Measurements from ENCODE around the gene ARNT2.

ARNT2 gene

DNA sequence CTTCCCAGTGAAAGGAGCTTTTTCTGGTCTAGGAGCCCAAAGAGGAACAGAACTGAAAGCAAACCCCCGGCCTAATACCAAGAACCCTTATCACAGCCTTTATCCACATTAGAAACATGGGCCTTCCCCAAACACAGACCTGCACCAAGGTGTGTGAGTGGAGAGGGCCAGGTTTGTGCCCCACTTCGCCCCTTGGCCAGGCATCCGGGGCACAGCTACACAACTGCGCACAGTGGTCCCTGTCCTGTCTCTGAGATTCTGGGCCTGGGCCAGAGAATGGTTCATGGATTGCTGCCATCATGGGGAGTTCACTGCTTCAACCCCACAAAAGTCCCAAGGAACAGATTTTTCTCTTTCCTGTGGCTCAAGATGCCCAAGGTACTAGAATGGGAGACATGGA lies 165.5 kb downstream of the ARNT2 start:
- no peak overlapping the region for H3K4me3 ChIP-seq (ENCODE audit: low read depth, low read length)

- no peak overlapping the region for H3K4me3 ChIP-seq (ENCODE audit: low read depth, low read length)
Observed at GRCh38 chr15:80570553-80570952, 166.4 kb downstream of the ARNT2 start.

DNA sequence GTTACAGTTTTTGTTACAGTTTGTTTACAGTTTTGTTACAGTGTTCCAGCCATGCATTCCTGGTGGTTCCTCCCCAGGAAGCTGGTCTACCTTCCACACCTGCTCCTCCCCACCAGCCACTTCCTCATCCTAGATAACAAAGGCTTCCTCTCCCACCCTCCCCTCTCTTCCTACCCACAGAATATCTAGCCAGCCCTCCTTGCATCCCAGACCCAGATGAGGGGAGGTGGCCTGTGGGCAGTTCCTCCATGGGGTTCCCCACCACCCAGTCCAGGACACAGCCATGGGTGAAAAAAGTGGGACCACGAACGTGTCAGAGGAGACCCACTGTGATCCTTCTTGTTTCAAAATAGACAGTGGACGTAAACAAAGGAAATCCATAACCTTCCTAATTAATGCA lies 168.2 kb downstream of the ARNT2 start:
- H3K4me3 ChIP-seq (ENCODE audit: low read depth, low read length) = no peak overlapping the region

- H3K4me3 ChIP-seq (ENCODE audit: low read depth, low read length) = no peak overlapping the region
Observed at GRCh38 chr15:80573606-80574005, 169.4 kb downstream of the ARNT2 start.

GRCh38 chr15:80574590-80574989 lies 170.4 kb downstream of the ARNT2 start:
- no peak overlapping the region for H3K4me3 ChIP-seq (ENCODE audit: low read depth, low read length)

DNA sequence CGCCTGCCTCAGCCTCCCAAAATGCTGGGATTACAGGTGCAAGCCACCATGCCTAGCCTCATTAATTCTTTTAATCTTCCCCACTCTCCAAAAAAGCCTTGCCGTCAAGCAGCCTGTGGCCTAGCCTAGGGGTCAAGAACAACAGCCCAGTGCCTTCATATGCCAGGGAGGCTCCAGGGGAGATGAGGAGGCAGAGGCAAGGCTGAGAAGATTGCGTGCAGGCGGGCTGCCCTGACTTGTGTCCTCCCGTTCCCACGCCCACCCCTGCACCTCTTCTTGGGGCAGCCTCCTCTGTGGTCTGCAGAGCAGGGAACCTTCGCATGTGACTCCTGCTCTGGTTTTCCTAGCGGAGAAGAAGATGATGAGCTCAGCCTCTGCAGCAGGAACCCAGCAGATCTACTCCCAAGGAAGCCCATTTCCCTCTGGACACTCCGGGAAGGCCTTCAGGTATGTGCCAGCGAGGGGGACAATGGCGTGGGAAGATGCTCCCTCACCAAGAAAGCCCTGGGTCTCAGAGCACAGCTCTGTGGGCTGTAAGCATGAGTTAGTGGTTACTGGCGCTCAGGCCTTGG lies 172.4 kb downstream of the ARNT2 start:
- no peak overlapping the region for H3K4me3 ChIP-seq (ENCODE audit: low read depth, low read length)

DNA sequence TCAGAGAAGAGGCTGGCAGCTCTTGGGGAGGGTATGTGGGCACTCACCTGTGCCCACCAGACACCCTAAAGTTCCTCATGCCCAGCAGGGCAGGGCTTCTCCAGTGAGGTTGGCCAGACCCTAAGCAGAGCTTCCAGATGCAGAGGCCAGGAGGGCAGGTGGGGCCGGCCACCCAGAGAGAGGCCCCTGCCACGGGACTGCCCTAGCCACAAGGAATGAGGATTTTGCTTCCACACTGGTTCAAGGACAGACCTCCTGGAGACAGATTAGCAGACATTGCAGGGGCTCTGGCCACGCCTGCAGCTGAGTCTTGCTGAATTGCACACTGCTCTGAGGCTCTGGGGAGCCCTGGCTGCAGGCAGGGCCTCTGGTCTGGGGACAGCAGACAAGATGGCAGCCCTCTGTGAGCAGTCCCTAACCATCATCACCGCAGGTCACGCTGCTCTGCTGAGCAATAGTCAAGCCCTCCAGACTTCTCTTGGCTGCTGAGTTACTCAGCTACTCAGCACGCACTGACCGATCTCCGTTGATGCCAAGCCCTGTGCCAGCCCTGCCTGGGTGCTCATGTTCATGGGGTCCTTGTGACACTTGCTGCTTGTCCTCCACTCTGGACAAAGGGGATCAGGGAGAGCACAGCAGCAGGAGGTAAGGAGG lies 173.5 kb downstream of the ARNT2 start:
- no peak overlapping the region for H3K4me3 ChIP-seq (ENCODE audit: low read depth, low read length)

GRCh38 chr15:80578206-80578595 lies 174.0 kb downstream of the ARNT2 start:
- no peak overlapping the region for H3K4me3 ChIP-seq (ENCODE audit: low read depth, low read length)

DNA sequence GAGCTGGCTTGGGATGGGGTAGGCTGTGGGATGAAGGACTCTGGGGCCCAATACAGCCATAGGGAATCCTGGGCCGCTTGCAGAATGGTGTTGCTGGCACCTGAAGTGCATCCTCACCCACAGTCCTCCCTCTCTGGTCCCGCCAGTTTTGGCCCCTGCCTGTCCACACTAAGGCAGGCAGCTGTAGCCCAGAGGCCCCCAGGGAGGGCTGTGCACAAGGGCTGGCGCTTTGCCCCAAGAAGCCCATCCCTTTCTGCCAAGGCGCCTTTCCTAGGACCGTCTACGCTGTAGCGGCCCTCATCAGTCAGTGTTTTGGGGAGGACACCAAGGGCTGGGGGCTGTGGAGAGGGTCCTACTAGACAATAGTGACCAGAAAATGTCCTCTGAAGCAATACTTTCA lies 174.7 kb downstream of the ARNT2 start:
- no peak overlapping the region for H3K4me3 ChIP-seq (ENCODE audit: low read depth, low read length)

- H3K4me3 ChIP-seq (ENCODE audit: low read depth, low read length) = no peak overlapping the region
Observed at GRCh38 chr15:80579611-80580010, 175.4 kb downstream of the ARNT2 start.

GRCh38 chr15:80580106-80580505 lies 175.9 kb downstream of the ARNT2 start:
- H3K4me3 ChIP-seq (ENCODE audit: low read depth, low read length) = no peak overlapping the region

GRCh38 chr15:80580536-80581260 lies 176.5 kb downstream of the ARNT2 start:
- no peak overlapping the region for H3K4me3 ChIP-seq (ENCODE audit: low read depth, low read length)

DNA sequence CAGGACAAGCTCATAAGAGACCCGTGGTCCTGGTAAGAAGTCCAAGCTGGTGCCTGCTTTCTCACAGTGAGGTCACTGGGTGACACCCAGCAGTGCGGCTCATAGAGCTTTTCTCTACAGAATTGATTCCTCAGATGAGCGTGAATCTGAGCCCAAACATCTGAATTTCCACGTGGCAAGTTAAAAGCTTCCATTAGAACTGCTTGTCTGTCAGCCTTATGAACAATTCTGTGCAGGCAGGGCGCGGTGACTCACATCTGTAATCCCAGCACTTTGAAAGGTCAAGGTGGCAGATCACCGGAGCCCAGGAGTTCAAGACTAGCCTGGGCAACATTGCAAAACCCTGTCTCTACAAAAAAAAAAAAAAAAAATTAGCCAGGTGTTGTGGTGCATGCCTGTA lies 177.8 kb downstream of the ARNT2 start:
- H3K4me3 ChIP-seq (ENCODE audit: low read depth, low read length) = no peak overlapping the region

DNA sequence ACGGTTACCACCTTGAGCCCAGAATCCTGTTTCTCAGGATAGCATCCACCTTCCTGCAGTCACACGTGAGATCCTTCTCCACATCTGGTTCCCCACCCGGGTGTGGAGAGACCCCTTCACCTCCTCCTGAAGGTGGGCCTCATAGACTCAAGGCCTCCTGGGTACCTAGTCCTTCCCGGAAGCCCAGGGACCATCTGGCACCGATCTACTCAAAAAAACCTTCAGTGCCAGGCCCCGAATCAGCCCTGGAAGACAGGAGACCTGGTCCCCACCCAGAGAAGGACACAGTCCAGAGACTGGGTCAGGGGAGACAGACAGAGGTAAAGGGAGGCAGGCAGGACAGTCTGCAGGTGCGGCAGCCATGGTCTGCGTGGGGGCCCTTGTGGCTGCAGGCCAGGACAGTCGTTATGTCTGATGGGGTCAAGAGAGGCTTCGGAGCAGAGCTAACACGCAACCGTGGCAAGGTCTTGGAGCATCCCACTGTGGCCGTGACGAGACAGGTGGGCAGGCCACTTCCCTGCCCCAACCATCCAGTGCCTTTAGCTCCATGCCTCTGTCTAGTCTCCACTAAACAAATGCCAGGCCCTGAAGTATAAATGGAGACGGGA lies 178.7 kb downstream of the ARNT2 start:
- no peak overlapping the region for H3K4me3 ChIP-seq (ENCODE audit: low read depth, low read length)

DNA sequence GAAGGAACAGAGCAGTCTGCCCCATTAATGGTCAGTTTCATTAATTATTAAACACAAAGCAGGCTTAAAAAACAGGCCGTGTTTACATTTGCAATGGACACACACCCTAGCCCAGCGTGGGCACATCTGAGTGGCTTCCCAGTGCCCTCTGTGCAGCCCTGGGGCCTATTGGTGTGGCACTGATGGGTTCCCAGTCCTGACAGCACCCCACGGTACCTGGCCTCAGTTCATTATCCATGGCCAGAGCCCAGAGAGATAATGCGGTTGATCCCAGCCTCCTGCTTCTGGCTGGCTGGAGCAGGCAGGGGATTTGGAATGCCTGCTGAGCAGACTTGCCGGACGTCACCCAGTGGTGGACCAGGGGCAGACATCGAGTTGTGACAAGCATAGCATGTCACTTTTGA lies 180.4 kb downstream of the ARNT2 start:
- H3K4me3 ChIP-seq (ENCODE audit: low read depth, low read length) = no peak overlapping the region

DNA sequence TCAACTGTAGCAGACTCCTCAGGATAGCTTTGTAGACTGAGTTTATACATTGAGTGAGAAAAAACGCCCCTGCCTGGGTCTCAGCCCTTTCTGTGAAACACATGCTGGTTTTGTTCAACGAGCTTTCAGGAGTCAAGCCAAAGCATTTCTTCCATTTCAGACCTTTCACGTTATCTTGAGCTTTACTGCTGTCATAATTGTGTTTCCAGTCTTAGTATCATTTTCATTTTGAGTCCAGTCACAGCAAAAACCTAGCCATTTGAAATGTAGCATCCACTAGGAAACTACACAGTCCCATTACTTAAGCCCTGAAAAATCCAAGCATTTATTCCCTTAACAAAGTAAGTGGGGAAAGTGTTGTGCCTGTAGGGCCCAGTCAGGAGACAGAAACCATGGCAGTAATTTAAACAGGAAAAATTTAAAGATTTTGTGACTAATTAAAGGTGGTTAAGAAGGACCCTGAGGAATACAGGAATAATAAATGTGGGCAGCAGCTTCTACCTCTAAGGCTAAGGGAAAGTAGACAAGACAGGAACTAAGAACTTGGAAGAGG lies 180.9 kb downstream of the ARNT2 start:
- no peak overlapping the region for H3K4me3 ChIP-seq (ENCODE audit: low read depth, low read length)

DNA sequence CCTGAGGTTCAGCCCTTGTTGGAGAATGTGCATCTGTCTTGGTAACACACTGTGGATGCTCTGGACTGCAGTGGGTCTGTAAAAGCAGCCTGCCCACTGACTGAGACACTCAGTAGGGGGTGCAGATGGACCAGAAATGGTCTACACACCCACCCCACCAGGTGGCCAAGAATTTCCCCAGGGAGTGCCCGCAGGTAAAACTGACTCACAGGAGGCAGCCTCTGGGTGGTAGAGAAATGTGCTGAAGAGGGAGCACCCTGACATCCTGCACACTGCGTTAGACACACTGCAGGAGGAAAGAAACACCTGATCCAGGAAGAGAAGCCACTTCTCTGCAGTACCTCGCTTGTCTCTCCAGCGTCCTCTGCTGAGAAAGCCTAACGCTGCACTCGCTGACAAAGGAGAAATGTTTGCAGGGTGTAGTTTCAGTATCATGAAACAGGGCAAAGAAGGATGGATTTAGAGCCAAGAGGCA lies 181.4 kb downstream of the ARNT2 start:
- H3K4me3 ChIP-seq (ENCODE audit: low read depth, low read length) = no peak overlapping the region

DNA sequence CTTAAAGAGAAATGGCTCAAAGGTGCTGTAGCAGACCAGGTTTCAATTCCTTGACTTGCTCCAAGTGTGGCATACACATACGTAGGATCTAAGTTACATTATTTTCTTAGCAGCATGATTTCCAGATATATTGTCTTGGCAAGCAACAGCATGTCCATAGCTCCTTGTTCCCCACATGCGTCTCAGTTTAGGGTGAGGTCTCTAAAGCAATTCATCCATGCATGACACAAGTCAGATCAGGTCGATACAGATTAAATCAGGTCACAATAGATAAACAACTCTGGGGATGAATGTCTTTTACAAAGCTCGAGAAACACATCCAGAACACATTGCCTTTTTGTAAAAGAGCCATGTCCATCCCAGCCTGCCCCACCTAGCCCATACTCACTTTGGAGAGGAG lies 182.0 kb downstream of the ARNT2 start:
- no peak overlapping the region for H3K4me3 ChIP-seq (ENCODE audit: low read depth, low read length)

GRCh38 chr15:80587007-80587406 lies 182.8 kb downstream of the ARNT2 start:
- no peak overlapping the region for H3K4me3 ChIP-seq (ENCODE audit: low read depth, low read length)

GRCh38 chr15:80587816-80588456 lies 183.8 kb downstream of the ARNT2 start:
- H3K4me3 ChIP-seq (ENCODE audit: low read depth, low read length) = no peak overlapping the region

DNA sequence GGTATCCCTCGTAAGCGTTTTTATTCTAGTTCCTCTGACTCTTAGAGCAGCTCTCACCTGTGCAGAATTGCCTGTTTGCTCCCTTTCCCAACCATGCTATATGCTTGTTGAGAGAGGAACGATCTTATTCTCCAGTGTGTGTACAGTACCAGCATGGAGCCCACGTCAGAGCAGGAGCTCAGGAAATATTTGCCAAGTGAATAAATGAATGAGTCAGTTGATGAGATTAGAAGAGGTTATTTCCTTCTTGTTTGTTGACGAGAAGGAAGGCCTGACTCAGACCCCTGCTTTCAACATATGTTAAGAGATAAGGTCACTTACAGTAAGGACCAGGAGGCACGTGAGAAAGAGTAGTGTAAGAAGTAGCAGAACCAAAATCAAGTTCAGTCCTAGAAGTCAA lies 184.6 kb downstream of the ARNT2 start:
- no peak overlapping the region for H3K4me3 ChIP-seq (ENCODE audit: low read depth, low read length)
